IPS-15b (cell line): Measurements from ENCODE around the gene ZNF8.
"Not testable (repeated sequence)": the region's sequence is repeated elsewhere in the genome, so short reads cannot be mapped to it uniquely, and the experiment has no call there.

Experiments
- H3K27me3 ChIP-seq: one replicate; pipeline ENCODE4 v1.6.1; 2013; ENCODE audit warnings: low read length; ENCODE audit not compliant: control insufficient read depth, insufficient read depth
- H3K36me3 ChIP-seq: one replicate; pipeline ENCODE4 v1.6.1; 2013; ENCODE audit warnings: low read length; ENCODE audit not compliant: control insufficient read depth, insufficient read depth
- H3K4me1 ChIP-seq: one replicate; pipeline ENCODE4 v1.6.1; 2013; ENCODE audit warnings: mild to moderate bottlenecking, low read length; ENCODE audit not compliant: control insufficient read depth, insufficient read depth
- H3K4me3 ChIP-seq: one replicate; pipeline ENCODE4 v1.5.1; 2013; ENCODE audit warnings: low read depth, low read length
- H3K9ac ChIP-seq: one replicate; pipeline ENCODE4 v1.6.1; 2013; ENCODE audit warnings: low read depth, mild to moderate bottlenecking, low read length
- H3K9me3 ChIP-seq: one replicate; pipeline ENCODE4 v1.6.1; 2013; ENCODE audit warnings: mild to moderate bottlenecking, low read length; ENCODE audit not compliant: control insufficient read depth, insufficient read depth

The ZNF8 gene

DNA sequence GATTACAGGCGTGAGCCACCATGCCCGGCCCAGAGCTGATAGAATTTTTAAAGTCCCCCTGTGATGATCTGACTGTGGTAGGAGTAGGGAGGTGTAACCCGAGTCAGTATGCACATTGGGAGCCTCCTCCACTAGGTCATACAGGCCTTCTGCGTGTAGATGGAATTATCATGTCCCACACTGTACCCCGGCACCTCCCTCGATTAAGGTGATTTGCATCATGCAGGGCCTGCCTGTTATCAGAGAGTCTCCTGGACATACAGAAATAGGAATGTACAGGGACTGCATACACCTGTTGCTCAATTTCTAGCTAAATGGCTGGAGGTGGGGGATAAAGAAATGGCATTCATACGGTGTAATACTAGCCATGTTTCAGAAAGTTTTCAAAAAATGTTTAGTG is 25.5 kb downstream of the ZNF8 start:
- Histone ChIP-seq H3K36me3 (peaks cover 20% of the 10 kb centered on the region), H3K4me3 (peak overlapping the region; percentile 100), H3K9ac (no peak overlapping the region)

GRCh38 chr19:58304748-58305064 is 26.0 kb downstream of the ZNF8 start:
- H3K4me3 ChIP-seq = peak overlapping the region; percentile 100
- H3K36me3 ChIP-seq = peaks cover 19% of the 10 kb centered on the region
- peak overlapping the region; percentile 18 for H3K9ac ChIP-seq
- no peaks in the 10 kb centered on the region for H3K27me3 ChIP-seq
- H3K9me3 ChIP-seq = no peaks in the 10 kb centered on the region
- peaks cover 3% of the 10 kb centered on the region for H3K4me1 ChIP-seq

More for the DNA sequence above, 25.5 kb downstream of the ZNF8 start:
- H3K27me3 ChIP-seq = no peaks in the 10 kb centered on the region
- H3K9me3 ChIP-seq = no peaks in the 10 kb centered on the region
- H3K4me1 ChIP-seq = peaks cover 3% of the 10 kb centered on the region

GRCh38 chr19:58305065-58305931 is 26.5 kb downstream of the ZNF8 start, which contains the start of gene ERVK3-1:
Gene ERVK3-1, plus strand, starts transcription at chr19:58305377. Its CDS starts 6,792 bp downstream, at chr19:58312169.
- H3K9me3 ChIP-seq = no peaks in the 10 kb centered on the region
- peaks cover 14% of the 10 kb centered on the region for H3K36me3 ChIP-seq
- H3K9ac ChIP-seq = peak within 1 kb of the TSS; percentile 79

GRCh38 chr19:58305932-58306323 is 27.2 kb downstream of the ZNF8 start:
- H3K4me3 ChIP-seq = peak overlapping the region; percentile 100
- peak overlapping the region; percentile 79 for H3K9ac ChIP-seq
- peaks cover 3% of the 10 kb centered on the region for H3K4me1 ChIP-seq
- H3K36me3 ChIP-seq = peaks cover 14% of the 10 kb centered on the region
- no peaks in the 10 kb centered on the region for H3K9me3 ChIP-seq
- H3K27me3 ChIP-seq = no peaks in the 10 kb centered on the region

More at GRCh38 chr19:58305065-58305931, 26.5 kb downstream of the ZNF8 start, which contains the start of gene ERVK3-1:
- Histone ChIP-seq H3K4me1 (peaks cover 3% of the 10 kb centered on the region), H3K4me3 (peak within 1 kb of the TSS; percentile 100), H3K27me3 (no peaks in the 10 kb centered on the region)

DNA sequence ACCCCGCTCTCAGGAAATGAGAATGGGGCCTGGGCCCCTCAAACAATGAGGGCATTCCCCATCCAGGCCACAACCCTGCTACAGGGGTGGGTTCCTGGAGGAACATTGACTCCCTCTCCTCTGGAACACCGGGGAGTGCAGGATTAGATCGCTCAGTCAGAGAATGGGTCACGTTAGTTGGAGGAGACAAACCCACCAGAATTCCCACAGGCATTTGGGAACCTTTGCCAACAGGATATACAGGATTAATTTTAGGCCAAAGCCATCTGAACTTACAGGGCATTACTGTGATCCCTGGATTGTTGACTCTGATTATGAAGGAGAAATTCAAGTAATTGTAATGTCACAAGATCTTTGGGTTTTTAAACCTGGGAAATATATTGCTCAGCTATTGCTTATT is 29.0 kb downstream of the ZNF8 start:
- H3K4me3 ChIP-seq = no peak overlapping the region
- peaks cover 26% of the 10 kb centered on the region for H3K36me3 ChIP-seq
- H3K9me3 ChIP-seq = no peaks in the 10 kb centered on the region

DNA sequence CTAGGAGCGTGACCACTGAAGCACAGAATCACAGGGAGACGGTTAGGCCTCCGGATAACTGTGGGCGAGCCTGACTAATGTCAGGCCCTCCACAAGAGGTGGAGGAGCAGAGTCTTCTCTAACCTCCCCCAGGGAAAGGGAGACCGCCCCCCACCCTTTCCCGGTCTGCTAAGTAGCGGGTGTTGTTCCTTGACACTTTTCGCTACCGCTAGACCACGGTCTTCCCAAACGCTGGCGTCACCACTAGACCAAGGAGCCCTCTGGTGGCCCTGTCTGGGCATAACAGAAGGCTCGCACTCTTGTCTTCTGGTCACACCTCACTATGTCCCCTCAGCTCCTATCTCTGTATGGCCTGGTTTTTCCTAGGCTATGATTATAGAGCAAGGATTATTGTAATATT is 31.9 kb downstream of the ZNF8 start:
- peaks cover 32% of the 10 kb centered on the region for H3K36me3 ChIP-seq

More for the DNA sequence above, 29.0 kb downstream of the ZNF8 start:
- Histone ChIP-seq H3K9ac (no peak overlapping the region), H3K27me3 (no peaks in the 10 kb centered on the region), H3K4me1 (peaks cover 3% of the 10 kb centered on the region)

DNA sequence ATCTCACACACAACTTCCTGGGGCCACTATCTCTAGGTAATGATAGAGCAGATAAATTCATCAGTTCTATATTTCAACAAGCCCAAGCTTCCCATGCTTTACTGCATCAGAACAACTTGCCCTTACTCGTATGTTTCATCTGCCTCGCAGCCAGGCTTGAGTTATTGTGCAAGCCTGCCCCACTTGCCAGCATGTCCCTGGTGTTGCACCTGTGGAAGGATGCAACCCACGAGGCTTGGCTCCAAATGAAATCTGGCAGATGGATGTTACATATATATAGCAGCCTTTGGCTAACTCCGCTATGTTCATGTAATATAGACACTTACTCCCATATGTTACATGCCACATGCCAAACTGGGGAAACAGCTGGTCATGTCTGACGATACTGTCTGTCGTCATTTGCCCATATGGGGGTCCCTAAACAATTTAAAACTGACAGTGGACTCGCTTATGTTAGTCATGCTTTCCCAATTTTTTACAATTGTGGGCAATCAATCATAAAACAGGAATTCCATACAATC is 32.6 kb downstream of the ZNF8 start:
- Histone ChIP-seq H3K9ac (no peak overlapping the region), H3K27me3 (no peaks in the 10 kb centered on the region), H3K4me1 (no peaks in the 10 kb centered on the region), H3K4me3 (no peak overlapping the region), H3K9me3 (no peaks in the 10 kb centered on the region), H3K36me3 (peaks cover 36% of the 10 kb centered on the region)

More for the DNA sequence above, 31.9 kb downstream of the ZNF8 start:
- H3K4me1 ChIP-seq, H3K9me3 ChIP-seq, H3K27me3 ChIP-seq, H3K4me3 ChIP-seq, H3K9ac ChIP-seq: not testable (repeated sequence)

GRCh38 chr19:58315580-58315979 is 36.8 kb downstream of the ZNF8 start:
- Histone ChIP-seq H3K4me3 (no peak overlapping the region), H3K36me3 (peaks cover 28% of the 10 kb centered on the region), H3K27me3 (no peaks in the 10 kb centered on the region), H3K4me1 (no peaks in the 10 kb centered on the region), H3K9ac (no peak overlapping the region), H3K9me3 (no peaks in the 10 kb centered on the region)

- Histone ChIP-seq H3K36me3 (peaks cover 15% of the 10 kb centered on the region), H3K9ac (no peak overlapping the region), H3K27me3 (no peaks in the 10 kb centered on the region), H3K9me3 (no peaks in the 10 kb centered on the region), H3K4me1 (no peaks in the 10 kb centered on the region), H3K4me3 (no peak overlapping the region)
These were observed 38.8 kb downstream of the ZNF8 start for GRCh38 chr19:58317476-58318072.

DNA sequence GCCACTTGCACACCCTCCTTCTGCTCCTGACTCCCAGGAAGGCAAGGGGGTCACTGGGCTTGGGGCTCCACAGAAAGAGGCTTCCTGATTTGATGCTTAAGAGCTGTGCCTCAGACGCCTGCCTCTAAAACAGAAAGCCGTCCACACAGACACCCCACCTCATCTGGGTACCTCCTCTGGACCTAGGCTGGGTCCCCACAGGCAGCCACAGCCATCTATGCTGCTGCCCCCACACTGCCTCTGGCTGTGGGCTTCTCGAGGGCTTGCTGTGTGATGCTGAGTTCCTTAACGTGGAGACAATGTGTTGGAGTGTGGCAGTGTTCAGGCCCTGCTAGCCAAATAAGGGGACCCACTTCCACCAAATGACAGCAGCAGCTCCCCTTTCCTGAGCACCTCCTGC is 39.5 kb downstream of the ZNF8 start:
- H3K4me3 ChIP-seq = no peak overlapping the region

GRCh38 chr19:58319241-58319640 is 40.5 kb downstream of the ZNF8 start:
- Histone ChIP-seq H3K27me3 (no peaks in the 10 kb centered on the region), H3K4me3 (no peak overlapping the region), H3K4me1 (no peaks in the 10 kb centered on the region), H3K9me3 (no peaks in the 10 kb centered on the region), H3K36me3 (peaks cover 15% of the 10 kb centered on the region), H3K9ac (no peak overlapping the region)

More for the DNA sequence above, 39.5 kb downstream of the ZNF8 start:
- no peaks in the 10 kb centered on the region for H3K27me3 ChIP-seq
- H3K36me3 ChIP-seq = peaks cover 15% of the 10 kb centered on the region
- no peaks in the 10 kb centered on the region for H3K9me3 ChIP-seq
- H3K4me1 ChIP-seq = no peaks in the 10 kb centered on the region
- H3K9ac ChIP-seq = no peak overlapping the region
